ENCODE results near the gene HNRNPC. TPM values are rescaled to one million over a fixed set of nuclear protein-coding genes. Genes with fewer than 3 reads are reported as not detected.
"Not testable (repeated sequence)": the region's sequence is repeated elsewhere in the genome, so short reads cannot be mapped to it uniquely, and the experiment has no call there.

HNRNPC gene
- 1,326 TPM for polyA plus RNA-seq (2012; ENCODE audit: insufficient read depth, insufficient read length)

- peak within 1 kb of the TSS; percentile 83 for H3K4me3 ChIP-seq (ENCODE audit: low read length)
- DNase-seq (ENCODE audit: low read depth, low spot score) = peak; percentile 100
These were observed at the start of gene HNRNPC for GRCh38 chr14:21269252-21270046. HNRNPC (minus strand) TSS chr14:21269442; CDS start chr14:21234193, 35,249 bp downstream.

GRCh38 chr14:21317398-21317797 is 48.2 kb upstream of the HNRNPC start:
- no peak overlapping the region for H3K4me3 ChIP-seq (ENCODE audit: low read length)
- DNase-seq (ENCODE audit: low read depth, low spot score) = no peak

- H3K4me3 ChIP-seq (ENCODE audit: low read length) = no peak overlapping the region
- no peak for DNase-seq (ENCODE audit: low read depth, low spot score)
These were observed 44.3 kb upstream of the HNRNPC start for GRCh38 chr14:21313512-21313911.

GRCh38 chr14:21311614-21312013 is 42.4 kb upstream of the HNRNPC start:
- DNase-seq (ENCODE audit: low read depth, low spot score) = no peak

GRCh38 chr14:21309956-21310355 is 40.7 kb upstream of the HNRNPC start:
- no peak overlapping the region for H3K4me3 ChIP-seq (ENCODE audit: low read length)
- no peak for DNase-seq (ENCODE audit: low read depth, low spot score)

More at GRCh38 chr14:21311614-21312013, 42.4 kb upstream of the HNRNPC start:
- no peak overlapping the region for H3K4me3 ChIP-seq (ENCODE audit: low read length)

GRCh38 chr14:21309238-21309636 is 40.0 kb upstream of the HNRNPC start:
- no peak for DNase-seq (ENCODE audit: low read depth, low spot score)
- H3K4me3 ChIP-seq (ENCODE audit: low read length) = no peak overlapping the region

- no peak overlapping the region for H3K4me3 ChIP-seq (ENCODE audit: low read length)
- DNase-seq (ENCODE audit: low read depth, low spot score) = peak; percentile 25
These were observed 39.4 kb upstream of the HNRNPC start for GRCh38 chr14:21308479-21309237.

GRCh38 chr14:21308132-21308478 is 38.9 kb upstream of the HNRNPC start:
- H3K4me3 ChIP-seq (ENCODE audit: low read length) = no peak overlapping the region
- DNase-seq (ENCODE audit: low read depth, low spot score) = no peak

- DNase-seq (ENCODE audit: low read depth, low spot score) = no peak
- no peak overlapping the region for H3K4me3 ChIP-seq (ENCODE audit: low read length)
These were observed 38.4 kb upstream of the HNRNPC start for GRCh38 chr14:21307637-21308036.

GRCh38 chr14:21302836-21303140 is 33.5 kb upstream of the HNRNPC start:
- not testable (repeated sequence) for H3K4me3 ChIP-seq (ENCODE audit: low read length); DNase-seq (ENCODE audit: low read depth, low spot score)

GRCh38 chr14:21302013-21302835 is 33.0 kb upstream of the HNRNPC start:
- DNase-seq (ENCODE audit: low read depth, low spot score) = no peak

GRCh38 chr14:21300892-21301291 is 31.6 kb upstream of the HNRNPC start:
- no peak overlapping the region for H3K4me3 ChIP-seq (ENCODE audit: low read length)
- no peak for DNase-seq (ENCODE audit: low read depth, low spot score)

More at GRCh38 chr14:21302013-21302835, 33.0 kb upstream of the HNRNPC start:
- no peak overlapping the region for H3K4me3 ChIP-seq (ENCODE audit: low read length)

- DNase-seq (ENCODE audit: low read depth, low spot score) = no peak
- no peak overlapping the region for H3K4me3 ChIP-seq (ENCODE audit: low read length)
These were observed 30.4 kb upstream of the HNRNPC start for GRCh38 chr14:21299562-21300130.

- DNase-seq (ENCODE audit: low read depth, low spot score) = no peak
These were observed 29.1 kb upstream of the HNRNPC start for GRCh38 chr14:21298358-21298757.

GRCh38 chr14:21294026-21294425 is 24.8 kb upstream of the HNRNPC start:
- not testable (repeated sequence) for DNase-seq (ENCODE audit: low read depth, low spot score); H3K4me3 ChIP-seq (ENCODE audit: low read length)

More at GRCh38 chr14:21298358-21298757, 29.1 kb upstream of the HNRNPC start:
- no peak overlapping the region for H3K4me3 ChIP-seq (ENCODE audit: low read length)

- no peak for DNase-seq (ENCODE audit: low read depth, low spot score)
These were observed 17.9 kb upstream of the HNRNPC start for GRCh38 chr14:21287168-21287567.

GRCh38 chr14:21286516-21286915 is 17.3 kb upstream of the HNRNPC start:
- DNase-seq (ENCODE audit: low read depth, low spot score); H3K4me3 ChIP-seq (ENCODE audit: low read length): not testable (repeated sequence)

More at GRCh38 chr14:21287168-21287567, 17.9 kb upstream of the HNRNPC start:
- no peak overlapping the region for H3K4me3 ChIP-seq (ENCODE audit: low read length)

GRCh38 chr14:21281917-21282316 is 12.7 kb upstream of the HNRNPC start:
- not testable (repeated sequence) for H3K4me3 ChIP-seq (ENCODE audit: low read length); DNase-seq (ENCODE audit: low read depth, low spot score)

- DNase-seq (ENCODE audit: low read depth, low spot score) = no peak
- no peak within 1 kb of the TSS for H3K4me3 ChIP-seq (ENCODE audit: low read length)
These were observed 10.5 kb upstream of the HNRNPC start, which contains the start of gene RPGRIP1 for GRCh38 chr14:21279783-21280182. RPGRIP1 (plus strand) TSS chr14:21280083; CDS start chr14:21287977, 7,894 bp downstream.

Measured in Jurkat, Clone E6-1 (cell line).